ENCODE results near the gene TEX12. TPM values are rescaled to one million over a fixed set of nuclear protein-coding genes. Genes with fewer than 3 reads are reported as not detected.

Gene TEX12
- total RNA-seq, result not detected

GRCh38 chr11:112167145-112167544 lies at the start of gene TEX12:
Gene TEX12, plus strand, starts transcription at chr11:112167372. Its CDS starts 1,897 bp downstream, at chr11:112169269.
- Histone ChIP-seq H3K27me3 (no peaks in the 10 kb centered on the region), H3K4me1 (no peaks in the 10 kb centered on the region), H3K27ac (peak within 1 kb of the TSS; percentile 34), H3K9me3 (no peaks in the 10 kb centered on the region), H3K36me3 (no peaks in the 10 kb centered on the region), H3K4me3 (no peak within 1 kb of the TSS)
- TF ChIP-seq POLR2A (IDR thresholded peaks at IDR 0.05), result no peak
- TF ChIP-seq POLR2AphosphoS5 (IDR thresholded peaks at IDR 0.05; ENCODE audit: insufficient read depth in 1 of 2, low read depth in 1 of 2), result no peak
- no peak for TF ChIP-seq CTCF (IDR thresholded peaks at IDR 0.05)
- no peak for DNase-seq (ENCODE audit: extremely low spot score in 2 of 2)
- intact Hi-C loops (cut with DNase I), result no loop called here

GRCh38 chr11:112118176-112118575 lies 49.0 kb upstream of the TEX12 start:
- H3K27ac ChIP-seq, result no peak overlapping the region
- no peak overlapping the region for H3K4me3 ChIP-seq
- DNase-seq (ENCODE audit: extremely low spot score in 2 of 2), result no peak
- no peaks in the 10 kb centered on the region for H3K36me3 ChIP-seq
- TF ChIP-seq CTCF (IDR thresholded peaks at IDR 0.05), result no peak
- no peak for TF ChIP-seq POLR2AphosphoS5 (IDR thresholded peaks at IDR 0.05; ENCODE audit: insufficient read depth in 1 of 2, low read depth in 1 of 2)
- no peak for TF ChIP-seq POLR2A (IDR thresholded peaks at IDR 0.05)
- no peaks in the 10 kb centered on the region for H3K27me3 ChIP-seq
- peaks cover 26% of the 10 kb centered on the region for H3K4me1 ChIP-seq
- H3K9me3 ChIP-seq, result no peaks in the 10 kb centered on the region
- intact Hi-C loops (cut with DNase I), result loop anchor here (10.0 kb wide), 1 partner anchor 167 kb away; no protein-coding TSS in a partner anchor

DNA sequence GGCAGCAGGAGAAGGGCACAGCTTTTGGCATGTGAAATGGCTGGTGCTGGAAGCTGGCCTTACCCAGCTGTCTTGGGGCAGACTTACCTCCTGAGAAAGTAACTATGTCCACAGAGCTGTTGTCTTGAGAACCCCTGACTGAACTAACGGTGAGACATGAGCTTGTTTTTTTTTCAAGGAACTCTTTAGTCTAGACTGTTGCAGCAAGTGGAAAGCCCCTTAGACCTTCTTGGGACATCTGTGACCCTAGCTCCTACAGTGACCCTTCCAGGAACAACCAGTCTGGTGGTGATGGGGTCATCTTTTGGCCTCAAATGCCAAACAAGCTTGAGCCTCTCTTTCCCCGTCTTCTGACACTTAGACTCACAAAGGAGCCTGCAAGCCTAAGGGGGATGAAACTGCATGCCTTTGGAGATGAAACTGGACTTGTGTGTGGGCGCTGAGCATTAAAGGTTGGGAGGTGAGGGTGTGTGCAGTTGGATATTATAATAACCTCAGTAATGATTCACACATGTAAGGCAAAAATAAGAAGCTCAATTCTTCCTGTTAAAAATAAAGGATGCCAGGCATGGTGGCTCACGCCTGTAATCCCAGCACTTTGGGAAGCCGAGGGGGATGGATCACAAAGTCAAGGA lies 45.1 kb upstream of the TEX12 start:
- Histone ChIP-seq H3K4me1 (peaks cover 21% of the 10 kb centered on the region), H3K9me3 (no peaks in the 10 kb centered on the region), H3K27me3 (no peaks in the 10 kb centered on the region), H3K27ac (no peak overlapping the region), H3K4me3 (no peak overlapping the region), H3K36me3 (no peaks in the 10 kb centered on the region)
- DNase-seq (ENCODE audit: extremely low spot score in 2 of 2), result no peak
- intact Hi-C loops (cut with DNase I), result no loop called here
- TF ChIP-seq POLR2AphosphoS5 (IDR thresholded peaks at IDR 0.05; ENCODE audit: insufficient read depth in 1 of 2, low read depth in 1 of 2) (no peak), POLR2A (IDR thresholded peaks at IDR 0.05) (no peak)

DNA sequence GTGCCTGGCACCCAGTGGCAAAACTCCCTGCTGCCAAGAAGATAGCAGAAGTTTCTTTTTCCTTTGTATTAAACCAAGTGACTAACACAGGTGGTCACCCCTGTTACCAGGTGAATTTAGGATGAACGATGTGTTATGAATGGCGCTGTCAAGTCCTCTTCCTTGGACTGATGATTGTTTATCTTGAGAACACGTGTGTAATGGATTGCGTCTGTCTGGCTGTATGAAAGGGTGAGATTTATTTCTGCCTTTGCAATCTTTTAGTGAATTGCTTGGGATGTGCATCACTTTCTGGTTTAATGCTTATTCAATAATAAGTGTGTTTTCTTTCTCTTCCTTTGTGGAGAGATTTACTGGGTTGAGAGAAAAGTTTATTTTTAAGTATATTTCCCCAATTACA lies 44.0 kb upstream of the TEX12 start:
- no peak for DNase-seq (ENCODE audit: extremely low spot score in 2 of 2)
- TF ChIP-seq CTCF (IDR thresholded peaks at IDR 0.05) (no peak), POLR2AphosphoS5 (IDR thresholded peaks at IDR 0.05; ENCODE audit: insufficient read depth in 1 of 2, low read depth in 1 of 2) (no peak), POLR2A (IDR thresholded peaks at IDR 0.05) (no peak)
- Histone ChIP-seq H3K27me3 (no peaks in the 10 kb centered on the region), H3K27ac (no peak overlapping the region), H3K4me3 (no peak overlapping the region), H3K9me3 (no peaks in the 10 kb centered on the region), H3K4me1 (peaks cover 21% of the 10 kb centered on the region), H3K36me3 (no peaks in the 10 kb centered on the region)
- intact Hi-C loops (cut with DNase I), result no loop called here

- intact Hi-C loops (cut with DNase I), result no loop called here
Observed at GRCh38 chr11:112127056-112127455, 40.1 kb upstream of the TEX12 start.

More at GRCh38 chr11:112127056-112127455, 40.1 kb upstream of the TEX12 start:
- Histone ChIP-seq H3K4me1 (peaks cover 12% of the 10 kb centered on the region), H3K27ac (no peak overlapping the region), H3K4me3 (no peak overlapping the region), H3K36me3 (no peaks in the 10 kb centered on the region), H3K27me3 (no peaks in the 10 kb centered on the region), H3K9me3 (no peaks in the 10 kb centered on the region)
- no peak for DNase-seq (ENCODE audit: extremely low spot score in 2 of 2)
- TF ChIP-seq POLR2AphosphoS5 (IDR thresholded peaks at IDR 0.05; ENCODE audit: insufficient read depth in 1 of 2, low read depth in 1 of 2), result no peak
- no peak for TF ChIP-seq POLR2A (IDR thresholded peaks at IDR 0.05)
- TF ChIP-seq CTCF (IDR thresholded peaks at IDR 0.05), result no peak

All from vagina (tissue), 2 donors.